K562 (cell line): Measurements from ENCODE around the gene NAGLU. TPM values are rescaled to one million over a fixed set of nuclear protein-coding genes. Genes with fewer than 3 reads are reported as not detected.

Source experiments
- ASH1L ChIP-seq: fragments of 450-650 bp; IDR thresholded peaks from 2 replicates; pipeline ENCODE4 v1.6.1; 2018; ENCODE audit warnings: borderline replicate concordance, mild to moderate bottlenecking, low read depth; ENCODE audit not compliant: partially characterized antibody
- ATF3 ChIP-seq, 2 experiments: fragments of 450-650 bp in 1 of 2; sonication (generic) in 1 of 2; formaldehyde crosslinking in 1 of 2; IDR thresholded peaks in 1 of 2; conservative IDR thresholded peaks in 1 of 2; 2 replicates each; pipeline versions ENCODE4 v1.6.1 to v1.8.1; 2016 to 2023; ENCODE audit warnings: mild to moderate bottlenecking in 2 of 2, moderate library complexity in 2 of 2, inconsistent platforms in 1 of 2, missing genetic modification reagents in 1 of 2
- COPS2 ChIP-seq: fragments of 450-650 bp; conservative IDR thresholded peaks from 2 replicates; pipeline ENCODE4 v1.6.1; 2016; ENCODE audit warnings: mild to moderate bottlenecking, moderate library complexity
- E2F3 ChIP-seq: fragments of 250-450 bp; sonication (Bioruptor Pico); IDR thresholded peaks from 2 replicates; pipeline ENCODE4 v1.4.0; 2020; ENCODE audit warnings: mild to moderate bottlenecking
- ELF1 ChIP-seq: fragments of 200-800 bp; sonication (Bioruptor generic); IDR thresholded peaks from 2 replicates; pipeline ENCODE4 v1.6.1; 2016; ENCODE audit warnings: missing genetic modification characterization, missing compliant biosample characterization
- ILF3 ChIP-seq: fragments of 450-650 bp; IDR thresholded peaks from 2 replicates; pipeline ENCODE4 v1.6.1; 2018; ENCODE audit warnings: antibody characterized with exemption, mild to moderate bottlenecking, moderate library complexity, borderline replicate concordance
- MEF2D ChIP-seq: conservative IDR thresholded peaks from 2 replicates; pipeline ENCODE4 v1.6.1; 2016; ENCODE audit warnings: low read depth, missing genetic modification characterization, missing compliant biosample characterization
- MITF ChIP-seq: IDR thresholded peaks from 2 replicates; pipeline ENCODE4 v1.6.1; 2014; ENCODE audit warnings: antibody characterized with exemption
- NELFE ChIP-seq: IDR thresholded peaks from 2 replicates; pipeline ENCODE4 v1.6.1; 2011; ENCODE audit warnings: mild to moderate bottlenecking; ENCODE audit not compliant: insufficient read depth, insufficient read length
- NEUROD1 ChIP-seq: fragments of 150-350 bp; IDR thresholded peaks from 2 replicates; pipeline ENCODE4 v1.6.1; 2014; ENCODE audit warnings: borderline replicate concordance, low read length, low read depth; ENCODE audit not compliant: partially characterized antibody
- PHF8 ChIP-seq: fragments of 200-600 bp; sonication (generic); IDR thresholded peaks from 2 replicates; pipeline ENCODE4 v1.6.1; 2012; ENCODE audit warnings: mixed run types, mild to moderate bottlenecking, inconsistent platforms, low read length, moderate library complexity, borderline replicate concordance
- PRPF4 ChIP-seq: fragments of 200-400 bp; formaldehyde crosslinking; IDR thresholded peaks from one replicate; pipeline ENCODE4 v1.6.1; 2017; ENCODE audit warnings: low read length, low read depth, mild to moderate bottlenecking; ENCODE audit not compliant: insufficient read depth, poor library complexity, severe bottlenecking
- SREBF2 ChIP-seq: sonication (generic); formaldehyde crosslinking; IDR thresholded peaks from 2 replicates; pipeline ENCODE4 v1.4.0; 2020; ENCODE audit warnings: mild to moderate bottlenecking, missing genetic modification reagents
- ZBTB12 ChIP-seq: fragments of 250-450 bp; sonication (Bioruptor Pico); IDR thresholded peaks from 2 replicates; pipeline ENCODE4 v1.4.0; 2020
- ZNF280B ChIP-seq: fragments of 250-450 bp; sonication (Bioruptor Pico); IDR thresholded peaks from 2 replicates; pipeline ENCODE4 v1.5.1; 2021; ENCODE audit warnings: mild to moderate bottlenecking
- ZNF436 ChIP-seq: fragments of 250-450, 450-650 bp; sonication (Bioruptor Pico); formaldehyde crosslinking; IDR thresholded peaks from 2 replicates; pipeline ENCODE4 v1.7.0; 2020; ENCODE audit warnings: mild to moderate bottlenecking
- polyA plus RNA-seq, 8 experiments: library from polyadenylated mRNA; depleted of rRNA in 4 of 8; stranded (reverse) in 5 of 8; unstranded in 3 of 8; fragments of >200 nt; fragmentation: Nextera tagmentation in 2 of 8; fragmentation: Illumina TruSeq in 1 of 8; extraction: Ambion mirVana in 2 of 8; extraction: Trizol in 1 of 8; gene quantifications; 2 replicates each; pipeline versions ENCODE4 v1.2.1 to v1.2.3, GENCODE V29; 2011 to 2014; ENCODE audit warnings: inconsistent platforms in 1 of 8, missing spikeins in 1 of 8
- total RNA-seq, 7 experiments: library from RNA; depleted of rRNA in 6 of 7; stranded (reverse); fragments of >200 nt in 6 of 7; fragmentation: Illumina TruSeq in 2 of 7; extraction: Trizol in 2 of 7; gene quantifications; 2 replicates each; pipeline versions ENCODE4 v1.2.1 to v1.2.3, GENCODE V29; 2011 to 2021; ENCODE audit warnings: low replicate concordance in 1 of 7
- TF ChIP-seq, protein P1 (sequence below): fragments of 250-450 bp; sonication (Bioruptor Pico); IDR thresholded peaks from 2 replicates; pipeline ENCODE4 v1.9.0; 2021; ENCODE audit warnings: mild to moderate bottlenecking

NAGLU gene
- total and polyA plus RNA-seq, 9 of the 15 experiments (the other 6 are each of a cell fraction or from before 2014, with no cell fraction given), result 0.04 to 21.5 (median 8.5) TPM

DNA sequence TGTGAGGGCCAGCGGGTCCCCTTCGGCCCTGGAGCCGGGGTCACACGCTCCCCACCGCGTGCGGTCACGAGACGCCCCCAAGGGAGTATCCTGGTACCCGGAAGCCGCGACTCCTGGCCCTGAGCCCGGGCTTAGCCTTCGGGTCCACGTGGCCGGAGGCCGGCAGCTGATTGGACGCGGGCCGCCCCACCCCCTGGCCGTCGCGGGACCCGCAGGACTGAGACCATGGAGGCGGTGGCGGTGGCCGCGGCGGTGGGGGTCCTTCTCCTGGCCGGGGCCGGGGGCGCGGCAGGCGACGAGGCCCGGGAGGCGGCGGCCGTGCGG, at the start of gene NAGLU (continued):
- no peak for TF ChIP-seq ATF3 (IDR thresholded peaks at IDR 0.05)
- 0 out of 2 replicates have a peak, but pooled peaks have one; percentile 16 for TF ChIP-seq ATF3 (CRISPR knock-in tag; conservative IDR thresholded peaks at IDR 0.05)
- TF ChIP-seq SREBF2 (CRISPR knock-in tag), result no peak
- no peak for TF ChIP-seq MEF2D (tag)
- TF ChIP-seq ZNF280B, result no peak
- TF ChIP-seq PRPF4, result no peak
- TF ChIP-seq E2F3 (CRISPR knock-in tag), result no peak
- TF ChIP-seq MITF, result peak; percentile 97
- no peak for TF ChIP-seq ASH1L
- TF ChIP-seq, protein P1, sequence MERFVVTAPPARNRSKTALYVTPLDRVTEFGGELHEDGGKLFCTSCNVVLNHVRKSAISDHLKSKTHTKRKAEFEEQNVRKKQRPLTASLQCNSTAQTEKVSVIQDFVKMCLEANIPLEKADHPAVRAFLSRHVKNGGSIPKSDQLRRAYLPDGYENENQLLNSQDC (CRISPR knock-in tag), result no peak
- TF ChIP-seq NELFE, result no peak
- no peak for TF ChIP-seq ZBTB12 (CRISPR knock-in tag)
- no peak for TF ChIP-seq ZNF436 (CRISPR knock-in tag)
- TF ChIP-seq COPS2, result no peak
- peak; percentile 98 for TF ChIP-seq ELF1 (tag)
- TF ChIP-seq ILF3, result no peak
- TF ChIP-seq NEUROD1, result peak; percentile 48
- TF ChIP-seq PHF8, result no peak
